Tibial nerve (tissue), 4 donors: ENCODE data around the gene ZNF358.

Experiments
- EP300 ChIP-seq, 2 donors: sonication (generic); formaldehyde crosslinking; IDR thresholded peaks; one replicate each; pipeline ENCODE4 v1.6.1; 2017; ENCODE audit warnings: antibody characterized with exemption in 2 of 2, mild to moderate bottlenecking in 1 of 2
- POLR2A ChIP-seq, 2 donors: fragments of 450-650 bp; IDR thresholded peaks; one replicate each; pipeline ENCODE4 v1.6.1; 2017; ENCODE audit warnings: antibody characterized with exemption in 2 of 2, mild to moderate bottlenecking in 2 of 2, moderate library complexity in 2 of 2
- TF ChIP-seq, protein P1 (sequence below), 5 experiments: fragments of 200-600 bp in 3 of 5; fragments of 450-650 bp in 2 of 5; sonication (generic) in 3 of 5; IDR thresholded peaks; one replicate each; pipeline ENCODE4 v1.5.1; 2016 to 2019; ENCODE audit warnings: antibody characterized with exemption in 5 of 5, mild to moderate bottlenecking in 3 of 5, moderate library complexity in 2 of 5

GRCh38 chr19:7516333-7516732 is 430 bp downstream of the ZNF358 start:
- TF ChIP-seq, protein P1, sequence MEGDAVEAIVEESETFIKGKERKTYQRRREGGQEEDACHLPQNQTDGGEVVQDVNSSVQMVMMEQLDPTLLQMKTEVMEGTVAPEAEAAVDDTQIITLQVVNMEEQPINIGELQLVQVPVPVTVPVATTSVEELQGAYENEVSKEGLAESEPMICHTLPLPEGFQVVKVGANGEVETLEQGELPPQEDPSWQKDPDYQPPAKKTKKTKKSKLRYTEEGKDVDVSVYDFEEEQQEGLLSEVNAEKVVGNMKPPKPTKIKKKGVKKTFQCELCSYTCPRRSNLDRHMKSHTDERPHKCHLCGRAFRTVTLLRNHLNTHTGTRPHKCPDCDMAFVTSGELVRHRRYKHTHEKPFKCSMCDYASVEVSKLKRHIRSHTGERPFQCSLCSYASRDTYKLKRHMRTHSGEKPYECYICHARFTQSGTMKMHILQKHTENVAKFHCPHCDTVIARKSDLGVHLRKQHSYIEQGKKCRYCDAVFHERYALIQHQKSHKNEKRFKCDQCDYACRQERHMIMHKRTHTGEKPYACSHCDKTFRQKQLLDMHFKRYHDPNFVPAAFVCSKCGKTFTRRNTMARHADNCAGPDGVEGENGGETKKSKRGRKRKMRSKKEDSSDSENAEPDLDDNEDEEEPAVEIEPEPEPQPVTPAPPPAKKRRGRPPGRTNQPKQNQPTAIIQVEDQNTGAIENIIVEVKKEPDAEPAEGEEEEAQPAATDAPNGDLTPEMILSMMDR (IDR thresholded peaks at IDR 0.05), result no peak
- TF ChIP-seq EP300 (IDR thresholded peaks at IDR 0.05) (no peak), POLR2A (IDR thresholded peaks at IDR 0.05) (no peak)
